ENCODE measurements around the gene DMXL2.
"Not testable (repeated sequence)": the region's sequence is repeated elsewhere in the genome, so short reads cannot be mapped to it uniquely, and the experiment has no call there.

Gene DMXL2

DNA sequence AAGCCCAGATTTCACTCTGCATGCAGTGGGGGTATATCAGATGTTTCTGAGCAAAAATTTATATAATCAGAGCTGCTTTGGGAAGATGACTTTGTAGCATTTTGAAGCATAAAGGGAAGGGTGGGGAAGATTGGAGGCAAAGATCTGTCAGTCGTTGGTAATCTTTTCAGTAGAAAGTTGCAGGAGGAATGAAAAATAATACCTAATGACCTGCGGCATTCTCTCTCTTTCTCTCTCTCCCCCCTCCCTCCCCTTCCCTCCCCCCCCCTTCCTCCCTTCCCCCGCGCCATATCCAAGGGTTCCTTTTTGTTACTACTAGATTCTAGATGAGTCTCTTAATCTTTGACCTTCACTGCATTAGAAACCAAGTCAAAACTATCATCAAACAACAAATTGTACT, 1.5 kb upstream of the DMXL2 start:
- Histone ChIP-seq H3K36me3 (ENCODE audit: control insufficient read depth, insufficient read depth, low read length) (no peaks in the 10 kb centered on the region), H3K9me3 (ENCODE audit: control insufficient read depth, low read length) (no peaks in the 10 kb centered on the region), H3K27ac (ENCODE audit: insufficient read depth, low read length, poor library complexity, severe bottlenecking) (no peak overlapping the region), H3K4me1 (ENCODE audit: control insufficient read depth, insufficient read depth, low read length, poor library complexity, severe bottlenecking) (no peaks in the 10 kb centered on the region), H3K27me3 (replicated peaks; ENCODE audit: control insufficient read depth, insufficient read depth, low read length, poor library complexity, severe bottlenecking) (no peaks in the 10 kb centered on the region), H3K4me3 (ENCODE audit: insufficient read depth, low read depth, low read length, poor library complexity, severe bottlenecking) (no peak overlapping the region)
- no peak for DNase-seq

- Histone ChIP-seq H3K36me3 (ENCODE audit: control insufficient read depth, insufficient read depth, low read length) (no peaks in the 10 kb centered on the region), H3K27me3 (replicated peaks; ENCODE audit: control insufficient read depth, insufficient read depth, low read length, poor library complexity, severe bottlenecking) (no peaks in the 10 kb centered on the region), H3K27ac (ENCODE audit: insufficient read depth, low read length, poor library complexity, severe bottlenecking) (no peak overlapping the region), H3K4me3 (ENCODE audit: insufficient read depth, low read depth, low read length, poor library complexity, severe bottlenecking) (peak overlapping the region; percentile 79), H3K9me3 (ENCODE audit: control insufficient read depth, low read length) (no peaks in the 10 kb centered on the region), H3K4me1 (ENCODE audit: control insufficient read depth, insufficient read depth, low read length, poor library complexity, severe bottlenecking) (no peaks in the 10 kb centered on the region)
- DNase-seq = no peak
Measured at GRCh38 chr15:51623386-51623938, 891 bp upstream of the DMXL2 start.

DNA sequence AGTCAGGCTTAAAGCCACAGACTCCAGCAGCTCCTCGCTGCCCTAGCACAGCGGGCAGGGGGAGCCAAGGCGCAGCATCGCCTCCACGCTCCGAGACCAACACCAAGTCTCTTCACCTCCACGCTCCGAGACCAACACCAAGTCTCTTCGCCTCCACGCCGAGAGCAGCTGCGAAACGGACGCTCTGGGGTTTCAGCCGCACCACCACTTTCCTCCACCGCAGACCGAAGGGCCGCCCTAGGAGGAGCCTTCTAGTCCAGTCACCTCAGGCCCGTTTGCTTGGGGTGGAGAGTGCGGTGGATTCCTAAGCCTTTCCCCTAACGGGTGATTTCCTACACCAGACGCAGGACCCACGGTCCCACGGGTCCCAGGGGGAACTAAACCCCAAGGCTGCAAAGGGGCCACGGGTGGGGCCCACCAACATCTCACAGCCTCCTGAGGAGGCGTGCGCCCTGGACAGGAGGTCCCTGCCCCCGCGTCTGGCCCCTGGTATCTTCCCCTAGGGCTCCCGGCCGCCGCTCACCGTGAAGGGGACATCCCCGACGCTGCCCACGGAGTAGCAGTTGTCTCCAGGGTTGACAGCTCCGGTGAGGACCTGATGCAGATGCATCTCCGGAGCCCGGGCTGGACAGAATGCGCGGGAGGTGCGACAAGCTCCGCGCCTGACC, 501 bp downstream of the DMXL2 start:
- H3K36me3 ChIP-seq (ENCODE audit: control insufficient read depth, insufficient read depth, low read length) = no peaks in the 10 kb centered on the region
- no peaks in the 10 kb centered on the region for H3K27me3 ChIP-seq (replicated peaks; ENCODE audit: control insufficient read depth, insufficient read depth, low read length, poor library complexity, severe bottlenecking)
- peak overlapping the region; percentile 79 for H3K4me3 ChIP-seq (ENCODE audit: insufficient read depth, low read depth, low read length, poor library complexity, severe bottlenecking)
- no peaks in the 10 kb centered on the region for H3K4me1 ChIP-seq (ENCODE audit: control insufficient read depth, insufficient read depth, low read length, poor library complexity, severe bottlenecking)
- no peaks in the 10 kb centered on the region for H3K9me3 ChIP-seq (ENCODE audit: control insufficient read depth, low read length)
- H3K27ac ChIP-seq (ENCODE audit: insufficient read depth, low read length, poor library complexity, severe bottlenecking) = peak overlapping the region; percentile 33
- DNase-seq = no peak

DNA sequence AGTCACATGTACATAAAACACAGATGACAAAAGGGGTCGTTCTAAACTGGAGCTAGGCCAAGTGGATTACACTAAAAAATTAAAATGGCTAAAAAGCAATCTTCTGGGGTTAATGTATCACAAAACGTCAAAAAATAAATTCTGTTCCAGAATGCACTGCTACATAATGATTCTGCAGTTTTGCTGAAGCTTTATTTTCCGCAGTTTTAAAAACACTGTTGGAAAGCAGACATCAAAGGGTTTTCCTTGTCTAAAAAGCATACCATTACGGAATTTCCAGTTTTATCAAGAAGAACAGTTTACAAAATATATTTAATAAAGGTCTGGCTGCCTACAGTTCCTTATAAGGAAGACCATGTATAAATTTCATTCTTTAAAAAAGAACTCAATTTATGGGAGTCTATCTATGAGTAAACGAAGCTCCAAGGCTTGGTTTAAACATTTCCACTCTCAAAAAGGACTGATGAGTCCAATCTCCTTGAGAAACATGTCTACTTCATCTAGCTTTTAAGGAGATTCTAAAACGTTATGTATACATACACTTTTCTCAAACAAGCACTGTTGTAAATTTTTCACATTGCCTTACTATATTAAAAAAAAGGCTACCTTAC, 1.3 kb downstream of the DMXL2 start:
- Histone ChIP-seq H3K36me3 (ENCODE audit: control insufficient read depth, insufficient read depth, low read length) (no peaks in the 10 kb centered on the region), H3K9me3 (ENCODE audit: control insufficient read depth, low read length) (no peaks in the 10 kb centered on the region), H3K4me3 (ENCODE audit: insufficient read depth, low read depth, low read length, poor library complexity, severe bottlenecking) (peak overlapping the region; percentile 79), H3K4me1 (ENCODE audit: control insufficient read depth, insufficient read depth, low read length, poor library complexity, severe bottlenecking) (no peaks in the 10 kb centered on the region), H3K27ac (ENCODE audit: insufficient read depth, low read length, poor library complexity, severe bottlenecking) (no peak overlapping the region), H3K27me3 (replicated peaks; ENCODE audit: control insufficient read depth, insufficient read depth, low read length, poor library complexity, severe bottlenecking) (no peaks in the 10 kb centered on the region)
- DNase-seq = no peak

- DNase-seq = no peak
- Histone ChIP-seq H3K36me3 (ENCODE audit: control insufficient read depth, insufficient read depth, low read length) (no peaks in the 10 kb centered on the region), H3K27me3 (replicated peaks; ENCODE audit: control insufficient read depth, insufficient read depth, low read length, poor library complexity, severe bottlenecking) (no peaks in the 10 kb centered on the region), H3K9me3 (ENCODE audit: control insufficient read depth, low read length) (no peaks in the 10 kb centered on the region), H3K4me1 (ENCODE audit: control insufficient read depth, insufficient read depth, low read length, poor library complexity, severe bottlenecking) (no peaks in the 10 kb centered on the region), H3K27ac (ENCODE audit: insufficient read depth, low read length, poor library complexity, severe bottlenecking) (no peak overlapping the region), H3K4me3 (ENCODE audit: insufficient read depth, low read depth, low read length, poor library complexity, severe bottlenecking) (no peak overlapping the region)
Measured at GRCh38 chr15:51620641-51621040, 1.9 kb downstream of the DMXL2 start.

DNA sequence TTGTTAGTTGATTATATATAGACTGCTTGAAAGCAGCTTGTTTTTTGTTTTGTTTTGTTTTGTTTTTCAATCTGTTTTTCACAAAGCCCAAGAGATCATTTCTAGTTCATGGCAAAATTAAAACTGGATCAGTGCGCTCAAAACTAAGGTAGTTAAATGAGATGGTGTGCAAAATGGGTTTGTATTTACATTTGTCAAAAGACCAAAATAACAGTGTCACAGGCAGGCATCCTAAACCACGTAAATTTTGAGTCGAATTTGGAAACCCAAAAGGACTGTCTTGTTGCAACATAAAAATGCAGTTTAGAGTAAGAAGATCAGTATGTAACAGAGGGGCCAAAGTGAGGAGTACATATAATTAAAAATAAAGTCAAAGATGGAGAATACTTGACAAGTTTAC, 2.4 kb downstream of the DMXL2 start:
- H3K27ac ChIP-seq (ENCODE audit: insufficient read depth, low read length, poor library complexity, severe bottlenecking) = no peak overlapping the region
- DNase-seq = no peak
- no peaks in the 10 kb centered on the region for H3K27me3 ChIP-seq (replicated peaks; ENCODE audit: control insufficient read depth, insufficient read depth, low read length, poor library complexity, severe bottlenecking)
- no peaks in the 10 kb centered on the region for H3K36me3 ChIP-seq (ENCODE audit: control insufficient read depth, insufficient read depth, low read length)
- H3K9me3 ChIP-seq (ENCODE audit: control insufficient read depth, low read length) = no peaks in the 10 kb centered on the region
- H3K4me1 ChIP-seq (ENCODE audit: control insufficient read depth, insufficient read depth, low read length, poor library complexity, severe bottlenecking) = no peaks in the 10 kb centered on the region
- no peak overlapping the region for H3K4me3 ChIP-seq (ENCODE audit: insufficient read depth, low read depth, low read length, poor library complexity, severe bottlenecking)

- Histone ChIP-seq H3K27ac (ENCODE audit: insufficient read depth, low read length, poor library complexity, severe bottlenecking) (no peak overlapping the region), H3K36me3 (ENCODE audit: control insufficient read depth, insufficient read depth, low read length) (no peaks in the 10 kb centered on the region), H3K27me3 (replicated peaks; ENCODE audit: control insufficient read depth, insufficient read depth, low read length, poor library complexity, severe bottlenecking) (no peaks in the 10 kb centered on the region), H3K4me3 (ENCODE audit: insufficient read depth, low read depth, low read length, poor library complexity, severe bottlenecking) (no peak overlapping the region), H3K4me1 (ENCODE audit: control insufficient read depth, insufficient read depth, low read length, poor library complexity, severe bottlenecking) (no peaks in the 10 kb centered on the region), H3K9me3 (ENCODE audit: control insufficient read depth, low read length) (no peaks in the 10 kb centered on the region)
- DNase-seq = no peak
Measured at GRCh38 chr15:51619331-51620035, 3.1 kb downstream of the DMXL2 start.

DNA sequence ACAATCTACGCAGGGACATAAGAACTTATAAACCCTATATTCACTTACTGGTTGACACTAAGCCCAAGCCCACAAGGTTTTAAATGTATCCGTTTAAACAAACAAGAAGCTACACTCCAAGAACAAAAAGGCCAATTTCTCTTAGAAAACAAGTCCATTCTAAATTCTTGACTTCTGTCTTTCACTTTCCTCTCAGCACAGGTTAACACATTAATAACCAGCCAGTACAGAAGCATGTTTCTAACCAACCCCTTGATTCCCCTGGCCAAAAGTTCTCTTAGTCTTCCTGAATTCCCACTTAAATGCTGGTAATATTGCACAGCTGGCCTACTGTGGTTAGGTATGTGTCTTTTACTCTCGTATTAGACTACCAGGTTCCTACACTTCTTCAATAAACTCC, 4.7 kb downstream of the DMXL2 start:
- H3K36me3 ChIP-seq (ENCODE audit: control insufficient read depth, insufficient read depth, low read length) = no peaks in the 10 kb centered on the region
- no peak overlapping the region for H3K4me3 ChIP-seq (ENCODE audit: insufficient read depth, low read depth, low read length, poor library complexity, severe bottlenecking)
- no peaks in the 10 kb centered on the region for H3K4me1 ChIP-seq (ENCODE audit: control insufficient read depth, insufficient read depth, low read length, poor library complexity, severe bottlenecking)
- H3K9me3 ChIP-seq (ENCODE audit: control insufficient read depth, low read length) = no peaks in the 10 kb centered on the region
- H3K27ac ChIP-seq (ENCODE audit: insufficient read depth, low read length, poor library complexity, severe bottlenecking) = no peak overlapping the region
- no peaks in the 10 kb centered on the region for H3K27me3 ChIP-seq (replicated peaks; ENCODE audit: control insufficient read depth, insufficient read depth, low read length, poor library complexity, severe bottlenecking)
- no peak for DNase-seq

GRCh38 chr15:51613951-51614350, 8.6 kb downstream of the DMXL2 start:
- Histone ChIP-seq H3K27me3 (replicated peaks; ENCODE audit: control insufficient read depth, insufficient read depth, low read length, poor library complexity, severe bottlenecking) (no peaks in the 10 kb centered on the region), H3K9me3 (ENCODE audit: control insufficient read depth, low read length) (no peaks in the 10 kb centered on the region), H3K36me3 (ENCODE audit: control insufficient read depth, insufficient read depth, low read length) (no peaks in the 10 kb centered on the region), H3K4me1 (ENCODE audit: control insufficient read depth, insufficient read depth, low read length, poor library complexity, severe bottlenecking) (no peaks in the 10 kb centered on the region), H3K27ac (ENCODE audit: insufficient read depth, low read length, poor library complexity, severe bottlenecking) (no peak overlapping the region), H3K4me3 (ENCODE audit: insufficient read depth, low read depth, low read length, poor library complexity, severe bottlenecking) (no peak overlapping the region)
- no peak for DNase-seq

GRCh38 chr15:51612669-51613068, 9.9 kb downstream of the DMXL2 start:
- not testable (repeated sequence) for H3K9me3 ChIP-seq (ENCODE audit: control insufficient read depth, low read length); H3K36me3 ChIP-seq (ENCODE audit: control insufficient read depth, insufficient read depth, low read length); H3K4me1 ChIP-seq (ENCODE audit: control insufficient read depth, insufficient read depth, low read length, poor library complexity, severe bottlenecking); H3K27ac ChIP-seq (ENCODE audit: insufficient read depth, low read length, poor library complexity, severe bottlenecking); H3K4me3 ChIP-seq (ENCODE audit: insufficient read depth, low read depth, low read length, poor library complexity, severe bottlenecking); H3K27me3 ChIP-seq (replicated peaks; ENCODE audit: control insufficient read depth, insufficient read depth, low read length, poor library complexity, severe bottlenecking); DNase-seq
